Endothelial cell of umbilical vein (primary cell): ENCODE results near the gene MUC7. TPM values are rescaled to one million over a fixed set of nuclear protein-coding genes. Genes with fewer than 3 reads are reported as not detected.

ENCODE experiments used
- BruUV-seq: library from RNA; stranded (reverse); fragments of 400-500 nt; replicated peaks from 2 replicates; lab custom pipeline; 2021; lab: Mats Ljungman, UMichigan
- CTCF ChIA-PET: fragments of 300-600, 350-600 bp; sonication (Branson Sonifier 250); formaldehyde crosslinking; loops from one replicate; lab custom pipeline; 2021; ENCODE audit warnings: antibody characterized with exemption, inconsistent platforms; lab: Charles Lee
- POLR2A ChIA-PET: fragments of 300-600, 350-600 bp; sonication (Branson Sonifier 250); formaldehyde crosslinking; loops from one replicate; lab custom pipeline; 2021; ENCODE audit warnings: antibody characterized with exemption, inconsistent platforms; lab: Charles Lee
- DNase-seq: peaks from one replicate; pipeline ENCODE4 v3.0.0-alpha.2; 2011; ENCODE audit warnings: low read depth, low spot score
- FAIRE-seq: peaks from 2 replicates; lab custom pipeline; 2011; peaks lifted over from hg19 to GRCh38; lab: Jason Lieb, UNC
- H2AFZ ChIP-seq: 2 replicates; pipeline ENCODE4 v1.6.0; 2012; ENCODE audit warnings: low read depth, low read length, control low read depth, inconsistent platforms
- H3K27ac ChIP-seq: 2 replicates; pipeline ENCODE4 v1.5.1; 2011; ENCODE audit warnings: low read depth, mild to moderate bottlenecking, control low read depth, low read length, moderate library complexity; ENCODE audit not compliant: insufficient read depth
- H3K27me3 ChIP-seq, 2 experiments: 2 replicates each; pipeline versions ENCODE4 v1.6.0 to v1.6.1; 2011; ENCODE audit warnings: low read length in 2 of 2, mixed read lengths in 1 of 2; ENCODE audit not compliant: control insufficient read depth in 2 of 2, insufficient read depth in 2 of 2
- H3K36me3 ChIP-seq, 2 experiments: 2 replicates in 1 of 2; 3 replicates in 1 of 2; pipeline ENCODE4 v1.5.1; 2011; ENCODE audit warnings: low read length in 2 of 2, mild to moderate bottlenecking in 1 of 2, moderate library complexity in 1 of 2; ENCODE audit not compliant: control insufficient read depth in 2 of 2, insufficient read depth in 2 of 2; ENCODE audit errors: extremely low read depth in 1 of 2
- H3K4me1 ChIP-seq: 3 replicates; pipeline ENCODE4 v1.5.1; 2011; ENCODE audit warnings: mild to moderate bottlenecking, low read length; ENCODE audit not compliant: control insufficient read depth, insufficient read depth; ENCODE audit errors: extremely low read depth
- H3K4me2 ChIP-seq: 2 replicates; pipeline ENCODE4 v1.6.1; 2011; ENCODE audit warnings: low read length, control low read depth, mixed read lengths; ENCODE audit not compliant: insufficient read depth
- H3K4me3 ChIP-seq, 3 experiments: fragments of 200-600 bp in 1 of 3; sonication (generic), shearing (Covaris generic) in 1 of 3; replicated peaks in 1 of 3; 2 replicates each; pipeline ENCODE4 v1.5.1; 2011 to 2016; ENCODE audit warnings: control low read depth in 3 of 3, low read length in 3 of 3, mild to moderate bottlenecking in 2 of 3, inconsistent platforms in 1 of 3, low read depth in 1 of 3, moderate library complexity in 1 of 3; ENCODE audit not compliant: insufficient read depth in 1 of 3
- H3K79me2 ChIP-seq: 2 replicates; pipeline ENCODE4 v1.6.0; 2012; ENCODE audit warnings: low read length, inconsistent platforms; ENCODE audit not compliant: control insufficient read depth, insufficient read depth
- H3K9ac ChIP-seq: replicated peaks from 2 replicates; pipeline ENCODE3; 2011; ENCODE audit warnings: low read length, control low read depth; ENCODE audit not compliant: insufficient read depth; ENCODE audit errors: extremely low read depth
- H3K9me1 ChIP-seq: replicated peaks from 3 replicates; pipeline ENCODE4 v1.6.0; 2011; ENCODE audit warnings: mild to moderate bottlenecking, low read length; ENCODE audit not compliant: control insufficient read depth, insufficient read depth; ENCODE audit errors: extremely low read depth
- H3K9me3 ChIP-seq: replicated peaks from 2 replicates; pipeline ENCODE4 v1.5.1; 2012; ENCODE audit warnings: low read length, inconsistent platforms; ENCODE audit not compliant: control insufficient read depth, insufficient read depth
- H4K20me1 ChIP-seq: replicated peaks from 2 replicates; pipeline ENCODE3; 2011; ENCODE audit warnings: mild to moderate bottlenecking, low read length; ENCODE audit not compliant: control insufficient read depth, insufficient read depth; ENCODE audit errors: extremely low read depth
- CTCF ChIP-seq, 2 donors: IDR thresholded peaks; 1 replicate in 1 of 2; 2 replicates in 1 of 2; pipeline ENCODE4 v1.5.1; 2011; ENCODE audit warnings: low read length in 2 of 2, mild to moderate bottlenecking in 2 of 2, moderate library complexity in 2 of 2, control low read depth in 1 of 2, inconsistent platforms in 1 of 2, low read depth in 1 of 2; ENCODE audit not compliant: insufficient read depth in 1 of 2; ENCODE audit errors: extremely low read depth in 1 of 2
- EZH2 ChIP-seq: IDR thresholded peaks from 2 replicates; pipeline ENCODE4 v1.6.1; 2012; ENCODE audit warnings: borderline replicate concordance, low read depth, mild to moderate bottlenecking, moderate library complexity, low read length, inconsistent platforms; ENCODE audit not compliant: severe bottlenecking
- FOS ChIP-seq: IDR thresholded peaks from 2 replicates; pipeline ENCODE4 v1.6.1; 2011; ENCODE audit warnings: mild to moderate bottlenecking, low read length, moderate library complexity, borderline replicate concordance; ENCODE audit not compliant: insufficient read depth
- GATA2 ChIP-seq: IDR thresholded peaks from 2 replicates; pipeline ENCODE4 v1.7.0; 2011; ENCODE audit warnings: low read depth, mild to moderate bottlenecking, moderate library complexity, mixed read lengths, low read length; ENCODE audit not compliant: insufficient read length, insufficient read depth
- JUN ChIP-seq: IDR thresholded peaks from 2 replicates; pipeline ENCODE4 v1.6.1; 2011; ENCODE audit warnings: borderline replicate concordance, low read depth; ENCODE audit not compliant: insufficient read length, insufficient read depth
- MAX ChIP-seq: IDR thresholded peaks from 2 replicates; pipeline ENCODE4 v1.6.1; 2011; ENCODE audit not compliant: insufficient read depth, insufficient read length
- MYC ChIP-seq: IDR thresholded peaks from one replicate; pipeline ENCODE4 v1.6.1; 2011; ENCODE audit warnings: mild to moderate bottlenecking, low read depth, low read length
- POLR2A ChIP-seq: IDR thresholded peaks from 2 replicates; pipeline ENCODE4 v1.6.1; 2012; ENCODE audit warnings: low read depth, mild to moderate bottlenecking, control low read depth, low read length
- POLR2AphosphoS5 ChIP-seq: IDR thresholded peaks from 2 replicates; pipeline ENCODE4 v1.6.1; 2012; ENCODE audit warnings: low read depth, mild to moderate bottlenecking, control low read depth, low read length, moderate library complexity; ENCODE audit not compliant: insufficient read depth
- dilution Hi-C: fragments of 300-500 bp; cut with MboI; formaldehyde crosslinking; loops from one replicate; pipeline ENCODE4 v1.15.0; 2019; ENCODE audit warnings: low sequenced_read_pairs; ENCODE audit not compliant: extremely low pct_ligation_motif_present
- intact Hi-C: fragments of 100-400 bp; cut with micrococcal nuclease; formaldehyde crosslinking; loops from one replicate; pipeline ENCODE4 v1.10.0; 2022
- polyA plus RNA-seq, 4 experiments: library from polyadenylated mRNA; depleted of rRNA in 3 of 4; stranded (reverse) in 3 of 4; unstranded in 1 of 4; fragments of >200 nt; gene quantifications; 2 replicates each; pipeline versions ENCODE4 v1.2.1 to v1.2.3, GENCODE V29; 2011 to 2012; ENCODE audit warnings: missing spikeins in 1 of 4
- total RNA-seq: library from RNA; stranded (reverse); gene quantifications from 2 replicates; pipeline ENCODE4 v1.2.3, GENCODE V29; 2021

Gene MUC7
- total and polyA plus RNA-seq, 2 donors (not counting 3 experiments of a cell fraction or from before 2014, with no cell fraction given), result not detected

- CTCF ChIA-PET, result no interaction called here
- Histone ChIP-seq H3K9me1 (no peaks in the 10 kb centered on the region), H3K4me1 (no peaks in the 10 kb centered on the region), H3K9me3 (no peaks in the 10 kb centered on the region), H3K4me3 (no peak overlapping the region), H3K9ac (no peak overlapping the region), H3K4me2 (no peak overlapping the region), H3K27ac (no peak overlapping the region), H3K79me2 (no peaks in the 10 kb centered on the region), H3K36me3 (no peaks in the 10 kb centered on the region), H4K20me1 (no peaks in the 10 kb centered on the region), H3K27me3 (no peaks in the 10 kb centered on the region), H2AFZ (no peak overlapping the region)
- TF ChIP-seq CTCF (IDR thresholded peaks at IDR 0.05; ENCODE audit: extremely low read depth in 1 of 2, insufficient read depth in 1 of 2, low read depth in 1 of 2, low read length in 2 of 2) (no peak), GATA2 (no peak), POLR2A (no peak), JUN (no peak), FOS (no peak), POLR2AphosphoS5 (no peak)
- no TSS peak for BruUV-seq
- dilution Hi-C loops (no loop called here), intact Hi-C loops (no loop called here)
- no peak for DNase-seq
- no peak for FAIRE-seq
- POLR2A ChIA-PET, result no interaction called here
These were observed 29.5 kb upstream of the MUC7 start for GRCh38 chr4:70442474-70442873.

- Histone ChIP-seq H2AFZ (no peak overlapping the region), H3K79me2 (no peaks in the 10 kb centered on the region), H4K20me1 (no peaks in the 10 kb centered on the region), H3K4me3 (no peak overlapping the region), H3K27me3 (no peaks in the 10 kb centered on the region), H3K27ac (no peak overlapping the region), H3K36me3 (no peaks in the 10 kb centered on the region), H3K9me3 (no peaks in the 10 kb centered on the region), H3K9me1 (no peaks in the 10 kb centered on the region), H3K9ac (no peak overlapping the region), H3K4me2 (no peak overlapping the region), H3K4me1 (no peaks in the 10 kb centered on the region)
- DNase-seq (no peak), FAIRE-seq (no peak)
- TF ChIP-seq POLR2AphosphoS5 (no peak), EZH2 (no peak), POLR2A (no peak), GATA2 (no peak), CTCF (IDR thresholded peaks at IDR 0.05; ENCODE audit: extremely low read depth in 1 of 2, insufficient read depth in 1 of 2, low read depth in 1 of 2, low read length in 2 of 2) (no peak), MYC (no peak), JUN (no peak), MAX (no peak), FOS (no peak)
- POLR2A ChIA-PET, result no interaction called here
- no TSS peak for BruUV-seq
- CTCF ChIA-PET, result no interaction called here
- intact Hi-C loops (no loop called here), dilution Hi-C loops (no loop called here)
These were observed 28.7 kb upstream of the MUC7 start for GRCh38 chr4:70443329-70443728.
